SK-N-MC (cell line): ENCODE measurements around the gene MIA2.

Source experiments
- EZH2 ChIP-seq: fragments of 200-600 bp; sonication (generic); IDR thresholded peaks from one replicate; pipeline ENCODE4 v1.6.1; 2017; ENCODE audit warnings: antibody characterized with exemption
- FOXP2 ChIP-seq: optimal IDR thresholded peaks from 2 replicates; pipeline ENCODE3; 2011; ENCODE audit warnings: mild to moderate bottlenecking, moderate library complexity; ENCODE audit not compliant: insufficient read depth; ENCODE audit errors: extremely low read length, control extremely low read depth
- POLR2AphosphoS5 ChIP-seq: IDR thresholded peaks from 2 replicates; pipeline ENCODE4 v1.6.1; 2012; ENCODE audit warnings: mild to moderate bottlenecking, low read depth, low read length, borderline replicate concordance

DNA sequence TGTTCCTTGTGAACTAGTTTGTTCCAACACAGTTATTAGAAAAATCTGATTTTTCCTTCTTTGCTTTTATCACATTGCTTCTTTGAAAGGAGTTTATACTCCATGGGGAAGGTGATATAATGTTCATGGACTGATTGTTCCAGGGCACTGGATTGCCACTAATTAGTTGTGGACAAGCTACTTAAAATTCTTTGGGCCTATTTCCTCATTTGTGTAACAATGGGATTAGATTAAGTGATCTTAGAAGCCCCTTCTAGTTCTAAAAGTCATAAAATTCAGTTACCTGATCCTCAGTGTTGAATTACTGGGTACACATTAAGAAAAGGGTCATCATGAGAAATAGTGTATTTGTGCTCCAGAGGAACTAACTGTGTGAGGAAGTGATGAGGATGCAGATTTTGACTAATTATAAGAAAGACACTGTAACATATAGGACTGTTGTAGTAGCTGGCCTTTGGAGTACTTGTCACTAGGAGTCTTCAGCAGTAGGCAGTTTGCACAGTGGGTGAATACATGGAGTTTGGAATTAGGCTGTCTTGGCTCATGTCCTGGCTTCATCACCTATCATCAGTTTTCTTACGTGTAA is 82.2 kb downstream of the MIA2 start:
- no peak for TF ChIP-seq POLR2AphosphoS5
- no peak for TF ChIP-seq EZH2
- no peak for TF ChIP-seq FOXP2
